ENCODE measurements around the gene NTM.

NTM gene

GRCh38 chr11:131460931-131461330 lies 90.5 kb downstream of the NTM start:
- Mint-ChIP-seq H3K4me1 (no peaks in the 10 kb centered on the region), H3K36me3 (no peaks in the 10 kb centered on the region), H3K4me3 (no peak overlapping the region), H3K27ac (no peak overlapping the region), H3K9me3 (peaks cover 9% of the 10 kb centered on the region)
- no peak for DNase-seq (ENCODE audit: low spot score in 2 of 2)
- ATAC-seq: no peak

DNA sequence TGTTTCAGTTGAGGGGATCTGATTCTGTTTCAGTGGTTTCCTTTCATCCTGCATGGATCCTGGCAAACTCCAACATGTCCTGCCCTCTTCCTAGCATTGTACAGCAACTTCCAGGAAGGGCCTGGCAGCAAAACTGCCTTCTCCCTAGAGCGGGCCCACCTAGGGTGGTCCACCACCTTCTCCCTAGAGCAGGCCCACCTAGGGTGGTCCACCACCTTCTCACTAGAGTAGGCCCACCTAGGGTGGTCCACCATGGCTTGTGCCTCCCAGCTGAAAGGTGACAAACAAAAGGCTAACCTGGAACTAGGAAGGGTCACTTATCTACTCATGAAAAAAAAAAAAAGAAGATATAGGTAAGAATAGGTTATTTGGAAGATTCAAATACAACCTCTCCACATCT lies 92.2 kb downstream of the NTM start:
- Mint-ChIP-seq H3K4me3 (no peak overlapping the region), H3K36me3 (no peaks in the 10 kb centered on the region), H3K9me3 (peaks cover 5% of the 10 kb centered on the region), H3K27ac (no peak overlapping the region), H3K4me1 (no peaks in the 10 kb centered on the region)
- ATAC-seq (no peak), DNase-seq (ENCODE audit: low spot score in 2 of 2) (no peak)

- DNase-seq (ENCODE audit: low spot score in 2 of 2) (no peak), ATAC-seq (no peak)
- H3K36me3 Mint-ChIP-seq: no peaks in the 10 kb centered on the region
- no peaks in the 10 kb centered on the region for H3K4me1 Mint-ChIP-seq
- H3K27ac Mint-ChIP-seq: no peak overlapping the region
- H3K9me3 Mint-ChIP-seq: peaks cover 5% of the 10 kb centered on the region
- no peak overlapping the region for H3K4me3 Mint-ChIP-seq
Measured at GRCh38 chr11:131463162-131463561, 92.7 kb downstream of the NTM start.

DNA sequence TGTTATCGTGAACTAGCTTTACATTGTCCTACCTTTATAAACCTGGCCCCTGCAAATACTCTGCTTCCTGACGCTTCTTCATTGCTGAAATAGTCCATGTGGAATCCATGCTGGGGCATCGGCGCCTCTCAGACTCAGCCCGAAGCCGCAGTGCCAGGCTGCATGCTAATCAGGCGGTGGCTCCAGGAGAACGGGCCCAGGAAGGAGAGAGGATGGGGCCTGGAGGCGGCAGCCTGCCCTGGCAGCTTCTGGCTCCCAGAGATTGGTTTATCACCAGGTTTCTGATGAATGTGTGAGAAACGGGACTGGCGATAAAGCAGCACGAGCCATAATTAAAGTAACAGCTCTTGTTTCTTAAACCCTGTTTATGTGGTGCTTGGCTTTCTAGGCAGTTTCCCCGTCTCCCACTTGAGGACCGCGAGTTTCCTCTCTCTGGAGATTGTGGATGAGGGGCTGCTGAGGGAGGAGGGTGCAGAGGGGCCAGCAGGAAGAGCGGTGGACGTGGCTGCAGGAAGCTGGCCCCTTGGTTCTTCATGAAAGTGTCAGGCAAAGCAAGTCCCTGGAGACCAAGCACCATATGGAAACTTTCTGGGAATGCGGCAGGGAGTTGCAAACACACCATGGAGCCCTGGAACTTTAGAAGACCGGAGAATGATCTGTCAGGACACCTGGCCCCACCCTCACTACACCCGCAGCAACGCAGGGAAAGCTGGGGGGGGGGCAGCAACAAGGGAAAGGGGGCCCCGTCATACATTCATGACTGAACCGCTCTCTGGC lies 93.4 kb downstream of the NTM start:
- no peak for DNase-seq (ENCODE audit: low spot score in 2 of 2)
- no peaks in the 10 kb centered on the region for H3K4me1 Mint-ChIP-seq
- H3K4me3 Mint-ChIP-seq: no peak overlapping the region
- peaks cover 5% of the 10 kb centered on the region for H3K9me3 Mint-ChIP-seq
- no peak for ATAC-seq
- no peaks in the 10 kb centered on the region for H3K36me3 Mint-ChIP-seq
- peak overlapping the region; percentile 10 for H3K27ac Mint-ChIP-seq

- no peak for ATAC-seq
- no peak for DNase-seq (ENCODE audit: low spot score in 2 of 2)
- H3K9me3 Mint-ChIP-seq: peaks cover 5% of the 10 kb centered on the region
- no peaks in the 10 kb centered on the region for H3K36me3 Mint-ChIP-seq
- H3K4me3 Mint-ChIP-seq: no peak overlapping the region
- no peaks in the 10 kb centered on the region for H3K4me1 Mint-ChIP-seq
- H3K27ac Mint-ChIP-seq: peak overlapping the region; percentile 10
Measured at GRCh38 chr11:131464461-131464860, 94.0 kb downstream of the NTM start.

DNA sequence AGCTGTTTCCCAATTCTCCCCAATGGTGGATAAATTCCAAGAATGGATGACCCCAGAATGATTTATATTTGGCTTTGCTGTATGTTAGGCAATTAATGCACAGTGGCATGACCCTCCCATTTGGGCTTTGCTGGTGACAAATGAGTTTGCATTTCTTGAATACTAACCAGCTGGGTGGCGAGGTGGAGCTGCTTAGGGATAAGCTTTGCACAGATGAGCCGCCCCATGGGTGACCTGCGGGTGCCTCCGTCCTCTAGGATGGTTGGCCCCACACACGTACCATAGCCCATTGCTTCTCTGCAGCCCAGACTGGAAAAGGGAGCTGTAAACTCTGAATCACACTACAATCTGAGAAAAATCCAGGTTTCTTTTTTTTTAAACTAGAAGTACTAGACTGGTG lies 94.6 kb downstream of the NTM start:
- H3K4me1 Mint-ChIP-seq: no peaks in the 10 kb centered on the region
- no peak overlapping the region for H3K4me3 Mint-ChIP-seq
- ATAC-seq (no peak), DNase-seq (ENCODE audit: low spot score in 2 of 2) (no peak)
- H3K27ac Mint-ChIP-seq: no peak overlapping the region
- H3K36me3 Mint-ChIP-seq: no peaks in the 10 kb centered on the region
- H3K9me3 Mint-ChIP-seq: peaks cover 5% of the 10 kb centered on the region

GRCh38 chr11:131465746-131466145 lies 95.3 kb downstream of the NTM start:
- peaks cover 5% of the 10 kb centered on the region for H3K9me3 Mint-ChIP-seq

DNA sequence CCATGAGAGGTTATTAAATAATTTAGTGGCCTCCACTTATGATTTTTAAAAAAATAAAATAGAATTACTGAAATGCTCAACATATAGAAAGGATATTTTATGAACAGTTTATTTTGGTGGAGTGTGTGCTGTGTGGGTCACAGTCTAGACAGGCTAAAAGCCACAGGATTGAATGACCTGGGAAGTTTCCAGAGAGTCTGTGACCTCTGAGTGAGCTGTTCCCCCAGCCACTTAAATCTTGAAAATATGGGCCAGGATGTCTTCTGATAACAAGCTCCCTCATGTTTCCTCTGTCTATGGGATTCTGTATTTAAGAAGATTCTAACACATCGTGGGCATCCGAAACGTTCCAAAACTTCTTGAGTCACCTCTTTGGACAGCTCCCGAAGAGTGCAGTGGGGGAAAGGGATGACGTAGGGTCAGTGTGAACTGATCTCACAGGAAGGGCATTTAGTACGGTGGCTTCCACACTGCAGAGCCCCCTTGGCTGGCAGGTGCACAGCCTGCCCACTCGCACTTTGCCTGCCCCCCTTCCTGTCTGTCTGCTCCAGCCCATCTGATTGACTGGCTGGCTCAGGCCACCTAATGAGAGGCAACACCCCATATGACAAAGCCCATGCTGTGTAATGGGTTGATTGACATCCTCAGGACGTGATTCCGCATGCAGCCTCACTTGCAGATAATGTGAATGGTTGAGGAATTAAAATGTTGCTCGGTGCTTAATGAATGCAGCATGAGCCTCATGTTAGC lies 97.4 kb downstream of the NTM start:
- DNase-seq (ENCODE audit: low spot score in 2 of 2): no peak
- no peaks in the 10 kb centered on the region for H3K36me3 Mint-ChIP-seq
- H3K27ac Mint-ChIP-seq: no peak overlapping the region
- no peaks in the 10 kb centered on the region for H3K4me1 Mint-ChIP-seq
- ATAC-seq: no peak
- no peak overlapping the region for H3K4me3 Mint-ChIP-seq
- peaks cover 5% of the 10 kb centered on the region for H3K9me3 Mint-ChIP-seq

More at GRCh38 chr11:131465746-131466145, 95.3 kb downstream of the NTM start:
- no peak for ATAC-seq
- Mint-ChIP-seq H3K36me3 (no peaks in the 10 kb centered on the region), H3K4me3 (no peak overlapping the region), H3K27ac (no peak overlapping the region), H3K4me1 (no peaks in the 10 kb centered on the region)
- DNase-seq (ENCODE audit: low spot score in 2 of 2): no peak

DNA sequence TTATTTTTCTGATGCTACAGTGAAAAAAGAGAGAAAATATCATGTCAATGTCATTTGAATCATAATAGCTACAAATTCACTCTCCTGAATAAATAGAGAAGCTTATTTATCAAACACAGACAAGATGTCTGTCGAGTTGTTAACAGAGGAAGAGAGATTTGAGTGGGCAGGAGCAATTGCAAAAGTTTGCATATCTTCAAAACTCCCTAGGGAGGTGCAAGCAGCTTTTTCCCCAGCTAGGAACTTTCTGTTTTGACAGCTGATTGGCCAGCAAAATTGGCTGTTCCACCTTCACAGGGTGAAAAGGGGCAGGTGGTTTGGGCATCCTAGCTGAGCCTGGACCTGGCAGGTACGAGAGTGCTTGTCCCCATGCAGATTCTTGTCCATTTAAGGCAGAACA lies 98.2 kb downstream of the NTM start:
- Mint-ChIP-seq H3K27ac (no peak overlapping the region), H3K4me3 (no peak overlapping the region), H3K36me3 (no peaks in the 10 kb centered on the region), H3K9me3 (peaks cover 4% of the 10 kb centered on the region), H3K4me1 (no peaks in the 10 kb centered on the region)
- DNase-seq (ENCODE audit: low spot score in 2 of 2) (no peak), ATAC-seq (no peak)

DNA sequence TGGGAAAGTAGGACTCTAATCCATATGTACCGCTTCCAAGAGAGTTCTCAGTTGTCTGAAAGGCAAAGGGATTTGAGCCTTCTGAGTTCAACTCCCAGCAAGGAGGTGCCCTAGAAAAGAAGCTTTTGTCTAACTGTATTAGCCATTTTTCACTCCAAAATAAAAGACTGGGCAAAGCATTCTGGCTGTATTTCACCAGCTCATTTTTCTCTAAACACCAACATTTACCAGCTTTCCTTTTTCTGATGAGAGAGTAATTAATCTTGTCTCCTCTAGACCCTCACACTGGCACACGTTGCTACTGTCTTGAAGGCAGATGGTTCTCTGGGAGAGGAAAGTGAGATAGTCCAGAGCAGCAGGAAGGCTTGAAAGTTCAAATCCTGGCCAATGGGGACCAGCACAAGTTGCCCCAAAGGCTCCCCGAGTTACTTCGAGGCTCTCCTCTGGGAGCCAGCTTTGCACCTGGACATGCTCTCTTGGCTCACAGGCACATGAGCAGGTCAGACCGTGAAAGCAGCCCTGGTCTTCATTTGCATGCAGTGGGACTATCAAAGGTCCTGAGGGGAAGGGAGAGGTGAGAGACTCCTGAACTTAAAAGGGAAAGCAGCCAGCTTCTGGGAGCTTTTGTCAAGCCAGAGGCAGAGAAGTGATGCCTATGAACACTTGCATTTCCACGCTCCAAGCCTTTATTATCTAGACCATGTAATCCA lies 100.0 kb downstream of the NTM start:
- Mint-ChIP-seq H3K27ac (no peak overlapping the region), H3K4me1 (no peaks in the 10 kb centered on the region), H3K4me3 (no peak overlapping the region), H3K36me3 (no peaks in the 10 kb centered on the region), H3K9me3 (peaks cover 14% of the 10 kb centered on the region)
- ATAC-seq (no peak), DNase-seq (ENCODE audit: low spot score in 2 of 2) (no peak)

GRCh38 chr11:131471976-131472375 lies 101.6 kb downstream of the NTM start:
- no peak for ATAC-seq
- Mint-ChIP-seq H3K4me3 (no peak overlapping the region), H3K36me3 (no peaks in the 10 kb centered on the region), H3K4me1 (no peaks in the 10 kb centered on the region), H3K9me3 (peaks cover 14% of the 10 kb centered on the region), H3K27ac (no peak overlapping the region)
- no peak for DNase-seq (ENCODE audit: low spot score in 2 of 2)

DNA sequence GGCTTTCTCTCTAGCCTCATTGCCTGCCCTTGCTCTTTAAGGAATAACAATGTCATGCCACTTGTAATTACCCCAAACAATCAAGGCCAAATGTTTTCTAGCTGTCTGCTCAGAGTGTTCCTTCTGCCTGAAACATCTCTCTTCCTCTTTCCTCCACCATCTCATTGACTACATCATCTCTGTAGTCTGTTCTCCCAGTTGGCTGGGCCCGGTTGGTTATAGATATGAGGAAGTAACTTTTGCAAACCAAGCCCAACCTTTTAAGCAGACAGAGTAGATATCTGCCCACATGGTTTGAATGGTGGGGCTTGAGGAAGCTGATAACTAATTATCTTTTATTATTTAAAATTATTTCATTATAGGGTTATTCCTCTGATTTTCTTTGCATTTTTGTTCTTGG lies 104.5 kb downstream of the NTM start:
- H3K4me3 Mint-ChIP-seq: no peak overlapping the region
- ATAC-seq (no peak), DNase-seq (ENCODE audit: low spot score in 2 of 2) (no peak)
- H3K27ac Mint-ChIP-seq: no peak overlapping the region
- peaks cover 22% of the 10 kb centered on the region for H3K9me3 Mint-ChIP-seq
- H3K36me3 Mint-ChIP-seq: no peaks in the 10 kb centered on the region
- H3K4me1 Mint-ChIP-seq: no peaks in the 10 kb centered on the region

GRCh38 chr11:131476266-131476665 lies 105.9 kb downstream of the NTM start:
- Mint-ChIP-seq H3K4me3 (no peak overlapping the region), H3K4me1 (no peaks in the 10 kb centered on the region), H3K9me3 (peaks cover 27% of the 10 kb centered on the region), H3K36me3 (no peaks in the 10 kb centered on the region), H3K27ac (no peak overlapping the region)
- DNase-seq (ENCODE audit: low spot score in 2 of 2): no peak
- ATAC-seq: no peak

- Mint-ChIP-seq H3K4me3 (no peak overlapping the region), H3K4me1 (no peaks in the 10 kb centered on the region), H3K9me3 (peaks cover 28% of the 10 kb centered on the region), H3K27ac (no peak overlapping the region), H3K36me3 (no peaks in the 10 kb centered on the region)
- no peak for DNase-seq (ENCODE audit: low spot score in 2 of 2)
- ATAC-seq: no peak
Measured at GRCh38 chr11:131478341-131478740, 107.9 kb downstream of the NTM start.

- no peaks in the 10 kb centered on the region for H3K36me3 Mint-ChIP-seq
- no peak overlapping the region for H3K27ac Mint-ChIP-seq
- peaks cover 16% of the 10 kb centered on the region for H3K9me3 Mint-ChIP-seq
- ATAC-seq: no peak
- DNase-seq (ENCODE audit: low spot score in 2 of 2): no peak
- no peaks in the 10 kb centered on the region for H3K4me1 Mint-ChIP-seq
- no peak overlapping the region for H3K4me3 Mint-ChIP-seq
Measured at GRCh38 chr11:131481303-131481702, 110.9 kb downstream of the NTM start.

- ATAC-seq (no peak), DNase-seq (ENCODE audit: low spot score in 2 of 2) (no peak)
- no peaks in the 10 kb centered on the region for H3K36me3 Mint-ChIP-seq
- no peak overlapping the region for H3K27ac Mint-ChIP-seq
- no peak overlapping the region for H3K4me3 Mint-ChIP-seq
- no peaks in the 10 kb centered on the region for H3K4me1 Mint-ChIP-seq
- H3K9me3 Mint-ChIP-seq: peaks cover 16% of the 10 kb centered on the region
Measured at GRCh38 chr11:131481971-131482370, 111.6 kb downstream of the NTM start.

All from stimulated activated effector memory CD8-positive, alpha-beta T cell treated with anti-CD3 and anti-CD28 coated beads, Interleukin-12 subunit alpha, Interleukin-12 subunit beta, amount 100 ng/mL, for 72 hours (primary cell).